Heart right ventricle (tissue), 16 donors: Measurements from ENCODE around the gene DENND5A. TPM values are rescaled to one million over a fixed set of nuclear protein-coding genes. Genes with fewer than 3 reads are reported as not detected.

Source experiments
- ATAC-seq, 8 donors: fragments of 200-7000 bp; cut with Tn5 transposase; one replicate each; pipeline ENCODE4 v1.9.1; 2020; ENCODE audit warnings: mild to moderate bottlenecking in 8 of 8, moderate library complexity in 8 of 8, moderate number of reproducible peaks in 1 of 8
- DNase-seq, 2 donors: peaks; one replicate each; pipeline ENCODE4 v3.0.0-alpha.2; 2020
- H3K27ac ChIP-seq, 10 donors: fragments of 200-600 bp; sonication (generic) in 2 of 10; one replicate each; pipeline versions ENCODE4 v1.5.0 to v1.8.0; 2020 to 2022; ENCODE audit warnings: mild to moderate bottlenecking in 3 of 10
- H3K27me3 ChIP-seq, 7 donors: fragments of 200-600 bp; one replicate each; pipeline ENCODE4 v1.8.0; 2021 to 2022; ENCODE audit warnings: mild to moderate bottlenecking in 2 of 7
- H3K36me3 ChIP-seq, 9 donors: fragments of 200-600 bp; sonication (generic) in 1 of 9; one replicate each; pipeline versions ENCODE4 v1.5.0 to v1.8.0; 2020 to 2022; ENCODE audit warnings: mild to moderate bottlenecking in 2 of 9
- H3K4me1 ChIP-seq, 9 donors: fragments of 200-600 bp; sonication (generic) in 1 of 9; one replicate each; pipeline versions ENCODE4 v1.5.0 to v1.8.0; 2020 to 2022; ENCODE audit warnings: mild to moderate bottlenecking in 4 of 9
- H3K4me3 ChIP-seq, 10 donors: fragments of 200-600 bp; sonication (generic) in 2 of 10; one replicate each; pipeline versions ENCODE4 v1.5.0 to v1.8.0; 2020 to 2022; ENCODE audit warnings: mild to moderate bottlenecking in 7 of 10, moderate library complexity in 2 of 10
- H3K9me3 ChIP-seq, 11 donors: fragments of 200-600 bp in 10 of 11; sonication (generic) in 2 of 11; one replicate each; pipeline versions ENCODE4 v1.5.0 to v1.8.0; 2013 to 2022; ENCODE audit warnings: mild to moderate bottlenecking in 2 of 11, control low read depth in 1 of 11, moderate library complexity in 1 of 11
- CTCF ChIP-seq, 9 donors: fragments of 200-600 bp; sonication (generic) in 2 of 9; IDR thresholded peaks; one replicate each; pipeline versions ENCODE4 v1.5.0 to v1.8.0; 2021 to 2022; ENCODE audit warnings: antibody characterized with exemption in 9 of 9, mild to moderate bottlenecking in 5 of 9, moderate library complexity in 1 of 9
- WGBS, 2 donors: extraction: QIAGEN DNeasy Blood & Tissue Kit; methylation state at CpG; one replicate each; pipeline ENCODE4 v1.1.7; 2013; ENCODE audit warnings: inconsistent platforms in 1 of 2; 5-methylcytosine and 5-hydroxymethylcytosine counted together
- intact Hi-C, 10 donors: fragments of 100-400 bp; cut with DNase I; formaldehyde crosslinking; loops; one replicate each; pipeline versions ENCODE4 v1.11.1 to v1.14.2; 2022
- polyA plus RNA-seq, 2 donors: library from polyadenylated mRNA; stranded (reverse); fragments of 200-250 nt; gene quantifications; one replicate each; pipeline ENCODE4 v1.2.3, GENCODE V29; 2013
- total RNA-seq, 10 donors: library from RNA; stranded (reverse); fragmentation: NEBNext Ultra II Directional in 3 of 10; extraction: Animal tissue kit (Norgen Biotek cat#: 25700) in 3 of 10; gene quantifications; one replicate each; pipeline versions ENCODE4 v1.2.1 to v1.2.4, GENCODE V29; 2021 to 2023
- donor health status: Arrhythmogenic right ventricular cardiomyopathy.
- donor health status: ischemic (EF 13 %, LVEDD 7.1; RV severe dilation, severe dysfunction).
- donor health status: healthy with polysubstance abuse.
- donor health status: DM: no; HTN: yes; CAD: no.
- donor health status: DM: no; HTN: no; CAD: no.
- donor health status: ischemic (EF 25% LVEDD 6.9; RV normal size, moderate dysfunction).
- donor health status: ischemic (EF 25% LVEDD 5.7; RV mildly dilated, moderate dysfunction).
- donor health status: healthy.
- donor health status: DM: yes; HTN: yes; CAD: no.
- donor health status: Ischemic cardiomyopathy.
- donor health status: ischemic (EF 35%, LVEDD 5.7; RV mildly dilated, moderate dysfunction).
- donor health status: nonischemic (EF 11% LVEDD 7.7; RV severe dilation, severe dysfunction).
- donor health status: DM: yes; HTN: yes; CAD: no.
- donor health status: PGD.
- donor health status: ischemic (EF 29% LVEDD 5.4; RV normal size, mild dysfunction).
- donor health status: nonischemic (EF 23%, LVEDD 6.1; RV moderate dilation, normal function).

Gene DENND5A
- total and polyA plus RNA-seq, 12 donors: 48.9 to 178 (median 114) TPM

- no peak for DNase-seq
- Histone ChIP-seq H3K9me3 (no peaks in the 10 kb centered on the region), H3K36me3 (peaks cover 0 to 95% (median 25%) of the 10 kb centered on the region in 9 donors), H3K4me3 (no peak overlapping the region), H3K4me1 (peaks cover 0 to 20% (median 7%) of the 10 kb centered on the region in 9 donors), H3K27ac (no peak overlapping the region), H3K27me3 (no peaks in the 10 kb centered on the region)
- no peak for TF ChIP-seq CTCF (IDR thresholded peaks at IDR 0.05)
- WGBS, 2 donors: 73 to 75% methylated on average over 4 of the region's 4 CpGs
- no peak for ATAC-seq
- intact Hi-C loops: loop anchor here in 3 of 10 donors (10.0 kb wide), 4 partner anchors 86 to 326 kb away; partner anchors contain the start of genes DENND5A (in 1 of the 3) and IPO7 (in 1 of the 3)
Measured at GRCh38 chr11:9178716-9179115, 86.4 kb downstream of the DENND5A start.

GRCh38 chr11:9177438-9178091 lies 87.6 kb downstream of the DENND5A start:
- H3K36me3 ChIP-seq: peaks cover 0 to 95% (median 28%) of the 10 kb centered on the region in 9 donors
- no peaks in the 10 kb centered on the region for H3K27me3 ChIP-seq
- WGBS, 2 donors: 98 to 99% methylated on average over 2 of the region's 2 CpGs
- ATAC-seq (no peak), DNase-seq (no peak)
- no peak overlapping the region for H3K27ac ChIP-seq
- TF ChIP-seq CTCF (IDR thresholded peaks at IDR 0.05): no peak
- intact Hi-C loops: loop anchor here in 3 of 10 donors (10.0 kb wide), 4 partner anchors 87 to 327 kb away; partner anchors contain the start of genes DENND5A (in 1 of the 3) and IPO7 (in 1 of the 3)
- peaks cover 0 to 20% (median 7%) of the 10 kb centered on the region in 9 donors for H3K4me1 ChIP-seq
- H3K9me3 ChIP-seq: no peaks in the 10 kb centered on the region
- H3K4me3 ChIP-seq: no peak overlapping the region

GRCh38 chr11:9176550-9176949 lies 88.6 kb downstream of the DENND5A start:
- peaks cover 0 to 20% (median 5%) of the 10 kb centered on the region in 9 donors for H3K4me1 ChIP-seq
- intact Hi-C loops: loop anchor here in 3 of 10 donors (10.0 kb wide), 4 partner anchors 88 to 328 kb away; partner anchors contain the start of genes DENND5A (in 1 of the 3) and IPO7 (in 1 of the 3)
- TF ChIP-seq CTCF (IDR thresholded peaks at IDR 0.05): no peak
- no peaks in the 10 kb centered on the region for H3K9me3 ChIP-seq
- no peaks in the 10 kb centered on the region for H3K27me3 ChIP-seq
- DNase-seq (no peak), ATAC-seq (no peak)
- H3K4me3 ChIP-seq: no peak overlapping the region
- H3K36me3 ChIP-seq: peaks cover 0 to 97% (median 33%) of the 10 kb centered on the region in 9 donors
- H3K27ac ChIP-seq: no peak overlapping the region

- intact Hi-C loops: loop anchor here in 3 of 10 donors (10.0 kb wide), 4 partner anchors 89 to 329 kb away; partner anchors contain the start of genes DENND5A (in 1 of the 3) and IPO7 (in 1 of the 3)
- Histone ChIP-seq H3K36me3 (peaks cover 0 to 100% (median 33%) of the 10 kb centered on the region in 9 donors), H3K4me3 (no peak overlapping the region), H3K27me3 (no peaks in the 10 kb centered on the region), H3K9me3 (no peaks in the 10 kb centered on the region), H3K4me1 (peaks cover 0 to 20% (median 2%) of the 10 kb centered on the region in 9 donors), H3K27ac (peak overlapping the region in 1 of 10 donors; percentile 38)
- no peak for TF ChIP-seq CTCF (IDR thresholded peaks at IDR 0.05)
- DNase-seq (no peak), ATAC-seq (no peak)
Measured at GRCh38 chr11:9176136-9176535, 89.0 kb downstream of the DENND5A start.
